Measurements from ENCODE around the gene FTO.

Gene FTO

DNA sequence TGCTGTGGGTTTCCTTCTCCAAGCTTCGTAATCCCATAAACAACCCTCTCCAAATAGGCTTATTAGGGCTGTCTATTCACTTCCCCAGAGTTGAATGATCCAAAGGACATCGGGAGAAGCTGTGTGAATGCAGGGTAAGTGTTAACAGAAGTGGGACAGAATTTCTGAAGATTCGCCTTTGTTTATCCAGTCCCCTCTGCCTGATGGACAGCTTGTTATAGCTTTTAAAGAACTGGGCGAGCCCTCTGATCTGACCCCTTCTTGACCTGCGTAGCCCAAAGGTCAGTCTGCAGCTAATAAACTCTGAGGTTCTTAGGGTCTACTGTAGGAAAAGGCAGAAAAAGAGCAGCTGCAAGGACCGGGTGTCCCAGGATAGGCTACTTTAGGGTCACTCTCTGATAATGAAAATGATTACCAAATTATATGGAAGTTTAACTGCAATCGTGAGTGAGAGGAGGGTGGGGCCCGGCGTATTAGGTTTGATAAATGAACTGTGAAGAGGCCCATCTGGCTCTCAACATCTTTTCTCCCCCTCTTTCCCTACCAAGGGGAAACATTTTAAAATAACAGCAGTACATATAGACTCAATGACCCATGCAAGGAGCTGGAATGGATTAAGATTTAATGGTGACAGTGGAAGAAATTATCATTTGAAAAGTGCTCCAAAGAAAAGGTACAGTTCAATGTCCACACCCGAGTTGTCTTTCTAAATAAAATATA, 233.4 kb downstream of the FTO start:
- TF ChIP-seq POLR2AphosphoS5 (IDR thresholded peaks at IDR 0.05; ENCODE audit: low read depth, low read length) (no peak), FOXP2 (optimal IDR thresholded peaks at IDR 0.05; ENCODE audit: borderline replicate concordance, extremely low read depth, extremely low read length, insufficient read depth) (no peak), TAF1 (IDR thresholded peaks at IDR 0.05; ENCODE audit: borderline replicate concordance, insufficient read depth, low read length) (no peak), SIN3A (IDR thresholded peaks at IDR 0.05; ENCODE audit: borderline replicate concordance, insufficient read depth, low read length) (no peak)
- TF ChIP-seq, protein P1, sequence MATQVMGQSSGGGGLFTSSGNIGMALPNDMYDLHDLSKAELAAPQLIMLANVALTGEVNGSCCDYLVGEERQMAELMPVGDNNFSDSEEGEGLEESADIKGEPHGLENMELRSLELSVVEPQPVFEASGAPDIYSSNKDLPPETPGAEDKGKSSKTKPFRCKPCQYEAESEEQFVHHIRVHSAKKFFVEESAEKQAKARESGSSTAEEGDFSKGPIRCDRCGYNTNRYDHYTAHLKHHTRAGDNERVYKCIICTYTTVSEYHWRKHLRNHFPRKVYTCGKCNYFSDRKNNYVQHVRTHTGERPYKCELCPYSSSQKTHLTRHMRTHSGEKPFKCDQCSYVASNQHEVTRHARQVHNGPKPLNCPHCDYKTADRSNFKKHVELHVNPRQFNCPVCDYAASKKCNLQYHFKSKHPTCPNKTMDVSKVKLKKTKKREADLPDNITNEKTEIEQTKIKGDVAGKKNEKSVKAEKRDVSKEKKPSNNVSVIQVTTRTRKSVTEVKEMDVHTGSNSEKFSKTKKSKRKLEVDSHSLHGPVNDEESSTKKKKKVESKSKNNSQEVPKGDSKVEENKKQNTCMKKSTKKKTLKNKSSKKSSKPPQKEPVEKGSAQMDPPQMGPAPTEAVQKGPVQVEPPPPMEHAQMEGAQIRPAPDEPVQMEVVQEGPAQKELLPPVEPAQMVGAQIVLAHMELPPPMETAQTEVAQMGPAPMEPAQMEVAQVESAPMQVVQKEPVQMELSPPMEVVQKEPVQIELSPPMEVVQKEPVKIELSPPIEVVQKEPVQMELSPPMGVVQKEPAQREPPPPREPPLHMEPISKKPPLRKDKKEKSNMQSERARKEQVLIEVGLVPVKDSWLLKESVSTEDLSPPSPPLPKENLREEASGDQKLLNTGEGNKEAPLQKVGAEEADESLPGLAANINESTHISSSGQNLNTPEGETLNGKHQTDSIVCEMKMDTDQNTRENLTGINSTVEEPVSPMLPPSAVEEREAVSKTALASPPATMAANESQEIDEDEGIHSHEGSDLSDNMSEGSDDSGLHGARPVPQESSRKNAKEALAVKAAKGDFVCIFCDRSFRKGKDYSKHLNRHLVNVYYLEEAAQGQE (IDR thresholded peaks at IDR 0.05; ENCODE audit: insufficient read depth in 1 of 2, low read depth in 2 of 2, low read length in 2 of 2): no peak

DNA sequence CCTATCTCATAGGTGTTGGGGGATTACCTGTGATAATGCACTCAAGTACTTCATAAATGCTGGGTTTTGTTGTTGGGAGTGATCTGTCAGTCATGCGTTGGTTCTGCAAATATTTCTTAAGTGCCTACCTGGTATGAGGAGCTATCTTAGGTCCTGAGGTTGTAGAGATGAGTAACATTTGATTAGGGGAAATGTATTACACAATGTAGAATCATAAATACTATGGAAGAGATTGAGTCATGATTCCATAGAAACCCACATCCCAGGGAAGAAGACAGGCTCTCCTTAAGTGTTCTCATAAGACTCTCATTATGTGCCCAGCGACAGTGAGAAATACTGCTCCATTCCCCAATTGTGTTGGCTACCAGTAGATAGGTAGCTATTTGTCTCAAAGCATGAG, 240.1 kb downstream of the FTO start:
- TF ChIP-seq SIN3A (IDR thresholded peaks at IDR 0.05; ENCODE audit: borderline replicate concordance, insufficient read depth, low read length) (no peak), FOXP2 (optimal IDR thresholded peaks at IDR 0.05; ENCODE audit: borderline replicate concordance, extremely low read depth, extremely low read length, insufficient read depth) (no peak), TAF1 (IDR thresholded peaks at IDR 0.05; ENCODE audit: borderline replicate concordance, insufficient read depth, low read length) (no peak), POLR2AphosphoS5 (IDR thresholded peaks at IDR 0.05; ENCODE audit: low read depth, low read length) (no peak)
- TF ChIP-seq, protein P1 (IDR thresholded peaks at IDR 0.05; ENCODE audit: insufficient read depth in 1 of 2, low read depth in 2 of 2, low read length in 2 of 2): no peak

DNA sequence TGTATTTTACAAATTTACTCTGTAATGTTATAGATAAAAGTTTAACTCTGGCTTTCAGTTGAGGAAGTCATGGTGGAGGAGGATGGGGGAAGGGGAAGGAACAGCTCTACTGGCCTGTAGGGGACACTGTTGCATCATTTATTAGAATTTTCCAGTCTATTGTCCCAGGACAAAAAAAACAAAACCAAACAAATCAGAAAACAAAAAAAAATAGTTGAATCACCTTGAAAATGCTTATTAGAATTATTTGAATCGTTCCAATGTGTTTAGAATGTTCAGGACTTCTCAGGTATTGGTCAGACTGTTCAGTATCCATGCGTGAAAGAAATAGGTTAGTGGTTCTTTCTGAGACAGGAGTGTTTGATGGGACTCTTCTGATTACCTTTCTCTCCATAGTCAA, 242.0 kb downstream of the FTO start:
- TF ChIP-seq, protein P1 (IDR thresholded peaks at IDR 0.05; ENCODE audit: insufficient read depth in 1 of 2, low read depth in 2 of 2, low read length in 2 of 2): no peak
- TF ChIP-seq POLR2AphosphoS5 (IDR thresholded peaks at IDR 0.05; ENCODE audit: low read depth, low read length) (no peak), SIN3A (IDR thresholded peaks at IDR 0.05; ENCODE audit: borderline replicate concordance, insufficient read depth, low read length) (no peak), FOXP2 (optimal IDR thresholded peaks at IDR 0.05; ENCODE audit: borderline replicate concordance, extremely low read depth, extremely low read length, insufficient read depth) (no peak), TAF1 (IDR thresholded peaks at IDR 0.05; ENCODE audit: borderline replicate concordance, insufficient read depth, low read length) (no peak)

DNA sequence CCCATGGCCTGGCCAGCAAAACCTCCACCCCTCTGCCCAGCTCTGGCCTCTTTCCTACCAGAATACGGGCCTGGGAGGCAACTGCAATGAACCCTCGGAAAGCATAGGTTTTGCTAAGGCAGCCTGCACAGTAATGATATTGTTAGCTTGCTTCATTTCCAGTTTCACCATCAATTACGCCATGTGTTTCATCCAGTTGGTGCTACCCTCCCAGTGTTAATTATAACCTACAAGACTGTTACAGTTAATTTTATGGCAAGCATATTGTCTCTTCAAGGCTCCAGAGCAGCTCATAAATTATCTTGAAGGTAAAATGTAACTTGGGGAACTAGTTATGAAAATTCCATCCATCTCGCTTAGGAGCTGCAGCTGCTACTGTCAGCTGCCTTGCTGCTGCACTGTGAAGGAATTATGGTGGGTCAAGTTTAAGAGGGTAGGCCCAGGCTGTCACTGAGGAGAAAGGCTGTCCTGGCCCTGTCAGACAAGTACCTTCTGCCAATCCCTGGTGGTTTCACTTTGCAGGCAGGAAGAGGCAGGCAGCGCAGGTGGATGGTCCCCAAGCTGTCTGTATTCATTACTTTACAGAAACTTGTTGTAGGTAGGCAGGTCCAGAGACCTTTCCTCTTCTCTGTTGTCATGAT, 242.9 kb downstream of the FTO start:
- no peak for TF ChIP-seq FOXP2 (optimal IDR thresholded peaks at IDR 0.05; ENCODE audit: borderline replicate concordance, extremely low read depth, extremely low read length, insufficient read depth)
- TF ChIP-seq, protein P1 (IDR thresholded peaks at IDR 0.05; ENCODE audit: insufficient read depth in 1 of 2, low read depth in 2 of 2, low read length in 2 of 2): no peak

Data from PFSK-1 (cell line).